Loucy (cell line): ENCODE measurements around the gene FGF14.

Experiments used
- CTCF ChIP-seq: fragments of 200-600 bp; sonication (generic); conservative IDR thresholded peaks from 2 replicates; pipeline ENCODE4 v1.5.1; 2014; ENCODE audit warnings: mild to moderate bottlenecking, antibody characterized with exemption, low read length
- EZH2phosphoT487 ChIP-seq: fragments of 200-600 bp; IDR thresholded peaks from 2 replicates; pipeline ENCODE4 v1.6.1; 2018; ENCODE audit warnings: antibody characterized with exemption, mild to moderate bottlenecking, moderate library complexity, borderline replicate concordance

DNA sequence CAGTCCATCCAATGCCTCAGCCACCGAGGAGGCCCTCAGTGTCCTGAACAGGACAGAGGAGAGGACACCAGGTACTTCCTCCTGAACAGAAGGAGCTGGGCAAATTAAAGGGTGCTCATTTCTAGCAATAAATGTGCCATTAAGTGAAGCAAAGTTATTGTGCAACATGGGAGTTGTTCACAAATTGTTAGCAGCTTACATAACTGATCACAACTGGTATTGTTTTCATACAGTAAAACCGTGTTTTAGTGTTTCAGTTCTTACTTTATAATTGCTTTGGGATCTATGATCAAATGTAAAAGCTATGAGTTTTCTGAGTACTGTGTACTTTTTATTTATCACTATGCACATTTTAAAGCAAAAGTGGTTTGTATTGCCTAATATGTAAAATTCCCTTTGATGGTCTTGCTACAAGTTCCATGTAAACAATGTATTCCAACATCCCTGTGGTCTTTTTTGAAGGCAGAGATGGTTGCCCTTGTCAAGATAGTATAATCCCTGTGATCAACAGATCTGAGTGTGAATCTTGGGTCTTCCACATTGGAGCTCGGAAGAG, 263.1 kb downstream of the FGF14 start:
- TF ChIP-seq CTCF (no peak), EZH2phosphoT487 (no peak)
